ENCODE measurements around the gene PTPRB. TPM values are rescaled to one million over a fixed set of nuclear protein-coding genes. Genes with fewer than 3 reads are reported as not detected.

The PTPRB gene
- polyA plus RNA-seq, 12 donors: 9.1 to 19.8 (median 16.9) TPM; not detected in 1

GRCh38 chr12:70466753-70467152, 170.5 kb downstream of the PTPRB start:
- no peak for DNase-seq
